Measurements from ENCODE around the gene EGFLAM. TPM values are rescaled to one million over a fixed set of nuclear protein-coding genes. Genes with fewer than 3 reads are reported as not detected.

The EGFLAM gene
- total and polyA plus RNA-seq, 2 of the 4 experiments (the other 2 are of a cell fraction) = 0.77 to 1.1 TPM

GRCh38 chr5:38241655-38242054 lies 16.7 kb upstream of the EGFLAM start:
- no peak for DNase-seq

More at GRCh38 chr5:38241655-38242054, 16.7 kb upstream of the EGFLAM start:
- no peak overlapping the region for H2BK5ac ChIP-seq (ENCODE audit: low read depth, low read length, poor library complexity, severe bottlenecking)
- H3K14ac ChIP-seq (replicated peaks; ENCODE audit: low read depth, low read length) = no peak overlapping the region
- H2AK5ac ChIP-seq (ENCODE audit: low read depth, low read length) = no peak overlapping the region
- H4K20me1 ChIP-seq (ENCODE audit: insufficient read depth, low read length) = no peaks in the 10 kb centered on the region
- no peak overlapping the region for H3K4me2 ChIP-seq (ENCODE audit: low read depth, low read length)
- no CpG with 5 or more reads among the region's 5 CpGs for WGBS, 2 experiments (ENCODE audit: extremely low coverage in 2 of 2, insufficient read length in 1 of 2)
- no peak overlapping the region for H4K5ac ChIP-seq (ENCODE audit: low read depth, low read length)
- intact Hi-C loops (cut with micrococcal nuclease) (no loop called here), dilution Hi-C loops (cut with HindIII; ENCODE audit: low sequenced_read_pairs, unreplicated experiment) (no loop called here), in situ Hi-C loops (cut with MboI; ENCODE audit: low sequenced_read_pairs) (no loop called here)
- ATAC-seq (ENCODE audit: low read depth) = no peak
- no peaks in the 10 kb centered on the region for H3K9me1 ChIP-seq (ENCODE audit: insufficient read depth, low read length)
- H3K9me3 ChIP-seq (ENCODE audit: control insufficient read depth, insufficient read depth, low read length) = no peaks in the 10 kb centered on the region
- CTCF ChIA-PET = no interaction called here
- H3K4me3 ChIP-seq (ENCODE audit: insufficient read depth, low read depth, low read length) = no peak overlapping the region
- no peak overlapping the region for H3K9ac ChIP-seq (ENCODE audit: low read depth, low read length)
- H2BK15ac ChIP-seq (ENCODE audit: low read depth, low read length) = no peak overlapping the region
- H3K36me3 ChIP-seq (ENCODE audit: control insufficient read depth, insufficient read depth, low read length) = no peaks in the 10 kb centered on the region
- no peak overlapping the region for H4K8ac ChIP-seq (ENCODE audit: low read depth in 2 of 2, low read length in 2 of 2)
- TF ChIP-seq RCOR1 (IDR thresholded peaks at IDR 0.05; ENCODE audit: insufficient replicate concordance, low read length) (no peak), RAD21 (IDR thresholded peaks at IDR 0.05; ENCODE audit: low read length) (no peak), CEBPB (IDR thresholded peaks at IDR 0.05; ENCODE audit: low read depth, low read length) (no peak)
- POLR2A ChIA-PET (ENCODE audit: unreplicated experiment) = no interaction called here
- BruUV-seq (replicated peaks) = no TSS peak
- H2AFZ ChIP-seq (replicated peaks; ENCODE audit: low read length, poor library complexity) = no peak overlapping the region
- no peak overlapping the region for H3K56ac ChIP-seq (ENCODE audit: extremely low read depth, insufficient read depth, low read length)
- no peak overlapping the region for H3K4ac ChIP-seq (ENCODE audit: low read depth, low read length)
- H2BK20ac ChIP-seq (ENCODE audit: low read depth, low read length) = no peak overlapping the region
- no peak overlapping the region for H2BK120ac ChIP-seq (ENCODE audit: low read depth, low read length)
- no peaks in the 10 kb centered on the region for H3K4me1 ChIP-seq (ENCODE audit: control insufficient read depth, insufficient read depth, low read length)
- no peak overlapping the region for H3K23ac ChIP-seq (ENCODE audit: low read depth, low read length)
- H3K18ac ChIP-seq (ENCODE audit: low read depth, low read length) = no peak overlapping the region
- no peak overlapping the region for H3K27ac ChIP-seq (ENCODE audit: insufficient read depth, low read length)
- H4K91ac ChIP-seq (ENCODE audit: insufficient read depth, low read depth, low read length) = no peak overlapping the region
- H2AK9ac ChIP-seq (replicated peaks; ENCODE audit: low read depth, low read length, poor library complexity) = no peak overlapping the region
- peaks cover 7% of the 10 kb centered on the region for H3K27me3 ChIP-seq (ENCODE audit: control insufficient read depth, insufficient read depth, low read length)
- H3K79me1 ChIP-seq (ENCODE audit: low read depth in 1 of 2, low read length in 2 of 2) = no peaks in the 10 kb centered on the region

All from IMR-90 (cell line).